Measurements from ENCODE around the gene THSD4.

GRCh38 chr15:71121442-71121841, 6.2 kb downstream of the THSD4 start:
- TF ChIP-seq EZH2 (IDR thresholded peaks at IDR 0.05; ENCODE audit: insufficient read depth, low read length) (no peak), CTCF (IDR thresholded peaks at IDR 0.05; ENCODE audit: insufficient read depth, low read depth, low read length) (no peak)
